HepG2 (cell line): Measurements from ENCODE around the gene CCDC57. TPM values are rescaled to one million over a fixed set of nuclear protein-coding genes. Genes with fewer than 3 reads are reported as not detected.

Experiments used
- BCL3 ChIP-seq: sonication (generic); formaldehyde crosslinking; IDR thresholded peaks from 2 replicates; pipeline ENCODE4 v1.5.1; 2020; ENCODE audit warnings: mild to moderate bottlenecking, missing genetic modification reagents, moderate library complexity
- BCL6 ChIP-seq: IDR thresholded peaks from 2 replicates; pipeline ENCODE4 v1.6.1; 2016; ENCODE audit warnings: missing genetic modification reagents, missing compliant biosample characterization
- CSRNP1 ChIP-seq: sonication (generic); formaldehyde crosslinking; IDR thresholded peaks from 2 replicates; pipeline ENCODE4 v1.8.1; 2023; ENCODE audit warnings: mild to moderate bottlenecking, missing genetic modification reagents
- ELF1 ChIP-seq: sonication (generic); formaldehyde crosslinking; IDR thresholded peaks from 2 replicates; pipeline ENCODE4 v1.4.0; 2020; ENCODE audit warnings: missing genetic modification reagents
- MTF1 ChIP-seq: sonication (generic); formaldehyde crosslinking; IDR thresholded peaks from 2 replicates; pipeline ENCODE4 v1.5.0; 2020; ENCODE audit warnings: missing genetic modification reagents
- NFIB ChIP-seq: sonication (generic); formaldehyde crosslinking; IDR thresholded peaks from 2 replicates; pipeline ENCODE4 v1.9.0; 2021; ENCODE audit warnings: missing genetic modification reagents, mild to moderate bottlenecking, borderline replicate concordance
- NR1H2 ChIP-seq: sonication (generic); formaldehyde crosslinking; IDR thresholded peaks from 2 replicates; pipeline ENCODE4 v1.8.1; 2022; ENCODE audit warnings: low read depth, missing genetic modification reagents, borderline replicate concordance
- PHF8 ChIP-seq: sonication (generic); formaldehyde crosslinking; IDR thresholded peaks from 2 replicates; pipeline ENCODE4 v1.5.0; 2020; ENCODE audit warnings: missing genetic modification reagents
- PLRG1 ChIP-seq: fragments of 450-650 bp; conservative IDR thresholded peaks from 2 replicates; pipeline ENCODE4 v1.6.1; 2016
- POGK ChIP-seq: sonication (generic); formaldehyde crosslinking; conservative IDR thresholded peaks from 2 replicates; pipeline ENCODE4 v1.8.0; 2022; ENCODE audit warnings: mild to moderate bottlenecking, moderate library complexity, missing genetic modification reagents
- REXO4 ChIP-seq: sonication (generic); formaldehyde crosslinking; IDR thresholded peaks from 2 replicates; pipeline ENCODE4 v1.8.0; 2022; ENCODE audit warnings: missing genetic modification reagents, mild to moderate bottlenecking, borderline replicate concordance
- RFX3 ChIP-seq: IDR thresholded peaks from 2 replicates; pipeline ENCODE4 v1.6.1; 2016; ENCODE audit warnings: missing biosample characterization, missing genetic modification reagents
- SNAI1 ChIP-seq: sonication (generic); formaldehyde crosslinking; IDR thresholded peaks from 2 replicates; pipeline ENCODE4 v1.5.0; 2020; ENCODE audit warnings: mild to moderate bottlenecking, missing genetic modification reagents, borderline replicate concordance
- SP140L ChIP-seq: sonication (generic); formaldehyde crosslinking; IDR thresholded peaks from 2 replicates; pipeline ENCODE4 v1.4.0; 2020; ENCODE audit warnings: missing genetic modification reagents, borderline replicate concordance
- TCF7 ChIP-seq: sonication (generic); IDR thresholded peaks from 2 replicates; pipeline ENCODE4 v1.6.1; 2016; ENCODE audit warnings: antibody characterized with exemption, low read depth
- UBTF ChIP-seq: sonication (generic); formaldehyde crosslinking; IDR thresholded peaks from 2 replicates; pipeline ENCODE4 v1.4.0; 2020; ENCODE audit warnings: mild to moderate bottlenecking, missing genetic modification reagents
- ZNF18 ChIP-seq: sonication (generic); formaldehyde crosslinking; IDR thresholded peaks from 2 replicates; pipeline ENCODE4 v1.8.0; 2022; ENCODE audit warnings: mild to moderate bottlenecking, missing genetic modification reagents; ENCODE audit not compliant: insufficient replicate concordance
- ZNF792 ChIP-seq: IDR thresholded peaks from 2 replicates; pipeline ENCODE4 v1.6.1; 2016
- ZSCAN5A ChIP-seq: sonication (generic); formaldehyde crosslinking; IDR thresholded peaks from 2 replicates; pipeline ENCODE4 v1.8.0; 2022; ENCODE audit warnings: mild to moderate bottlenecking, missing genetic modification reagents, borderline replicate concordance
- polyA plus RNA-seq, 8 experiments: library from polyadenylated mRNA; depleted of rRNA in 3 of 8; stranded (reverse) in 7 of 8; unstranded in 1 of 8; fragments of >200 nt; fragmentation: Illumina TruSeq in 4 of 8; extraction: Trizol in 4 of 8; gene quantifications; 2 replicates each; pipeline versions ENCODE4 v1.2.1 to v1.2.3, GENCODE V29; 2011 to 2016; ENCODE audit warnings: low read depth in 4 of 8, missing spikeins in 1 of 8, mixed read lengths in 1 of 8; ENCODE audit not compliant: insufficient read depth in 1 of 8
- total RNA-seq, 5 experiments: library from RNA; depleted of rRNA; stranded (reverse); fragments of >200 nt; fragmentation: Illumina TruSeq; extraction: Trizol; gene quantifications; 2 replicates each; pipeline ENCODE4 v1.2.3, GENCODE V29; 2016; ENCODE audit warnings: low read depth in 1 of 5

CCDC57 gene
- total and polyA plus RNA-seq, 2 of the 13 experiments (the other 11 are each of a cell fraction or from before 2014, with no cell fraction given): 59.3 to 59.9 TPM

GRCh38 chr17:82217530-82218204, 5.0 kb upstream of the CCDC57 start (continued):
- no peak for TF ChIP-seq BCL3 (CRISPR knock-in tag)
- TF ChIP-seq POGK (CRISPR knock-in tag): no peak; the same call in 1 of the 2 replicates
- peak; percentile 87 for TF ChIP-seq NR1H2
- TF ChIP-seq BCL6 (CRISPR knock-in tag): peak; percentile 63; the same call in 1 of the 2 replicates
- 0 out of 2 replicates have a peak, but pooled peaks have one; percentile 62 for TF ChIP-seq SNAI1 (CRISPR knock-in tag)
- TF ChIP-seq RFX3: no peak
- TF ChIP-seq PLRG1: no peak
- peak; percentile 57; the same call in 1 of the 2 replicates for TF ChIP-seq ELF1 (CRISPR knock-in tag)
- peak; percentile 83 for TF ChIP-seq ZNF792
- TF ChIP-seq NFIB (CRISPR knock-in tag): no peak
- TF ChIP-seq UBTF (CRISPR knock-in tag): peak; percentile 66
- no peak for TF ChIP-seq SP140L (CRISPR knock-in tag)
- peak; percentile 86; the same call in 1 of the 2 replicates for TF ChIP-seq REXO4 (CRISPR knock-in tag)
- peak; percentile 13; the same call in 1 of the 2 replicates for TF ChIP-seq PHF8
- no peak for TF ChIP-seq ZNF18
- peak; percentile 46; the same call in 1 of the 2 replicates for TF ChIP-seq CSRNP1 (CRISPR knock-in tag)
- no peak for TF ChIP-seq ZSCAN5A (CRISPR knock-in tag)
- peak; percentile 62; the same call in 1 of the 2 replicates for TF ChIP-seq MTF1 (CRISPR knock-in tag)
- no peak for TF ChIP-seq TCF7
